ENCODE results near the gene TTYH3. TPM values are rescaled to one million over a fixed set of nuclear protein-coding genes. Genes with fewer than 3 reads are reported as not detected.

The TTYH3 gene
- total and polyA plus RNA-seq, 9 of the 15 experiments (the other 6 are each of a cell fraction or from before 2014, with no cell fraction given): 0.01 to 5.5 (median 1.1) TPM

- TF ChIP-seq ATF6 (CRISPR knock-in tag; IDR thresholded peaks at IDR 0.05): no peak
- TF ChIP-seq TRIM28 (IDR thresholded peaks at IDR 0.05): no peak
- TF ChIP-seq RBM34 (IDR thresholded peaks at IDR 0.05; ENCODE audit: borderline replicate concordance, insufficient read depth, low read length): no peak
- TF ChIP-seq YBX1 (IDR thresholded peaks at IDR 0.05): no peak
- TF ChIP-seq ZBTB5 (IDR thresholded peaks at IDR 0.05): no peak
These were observed 56.9 kb downstream of the TTYH3 start (continued) for GRCh38 chr7:2688409-2689342.
